Hepatocyte (in vitro differentiated cells): ENCODE measurements around the gene COL8A2.

Experiments used
- CTCF ChIP-seq: fragments of 200-600 bp; sonication (generic); IDR thresholded peaks from 2 replicates; pipeline ENCODE4 v1.5.1; 2016; ENCODE audit warnings: antibody characterized with exemption, mild to moderate bottlenecking; ENCODE audit not compliant: poor library complexity
- EZH2 ChIP-seq: fragments of 200-600 bp; sonication (generic); IDR thresholded peaks from 2 replicates; pipeline ENCODE4 v1.6.1; 2016; ENCODE audit warnings: antibody characterized with exemption, mild to moderate bottlenecking, borderline replicate concordance

DNA sequence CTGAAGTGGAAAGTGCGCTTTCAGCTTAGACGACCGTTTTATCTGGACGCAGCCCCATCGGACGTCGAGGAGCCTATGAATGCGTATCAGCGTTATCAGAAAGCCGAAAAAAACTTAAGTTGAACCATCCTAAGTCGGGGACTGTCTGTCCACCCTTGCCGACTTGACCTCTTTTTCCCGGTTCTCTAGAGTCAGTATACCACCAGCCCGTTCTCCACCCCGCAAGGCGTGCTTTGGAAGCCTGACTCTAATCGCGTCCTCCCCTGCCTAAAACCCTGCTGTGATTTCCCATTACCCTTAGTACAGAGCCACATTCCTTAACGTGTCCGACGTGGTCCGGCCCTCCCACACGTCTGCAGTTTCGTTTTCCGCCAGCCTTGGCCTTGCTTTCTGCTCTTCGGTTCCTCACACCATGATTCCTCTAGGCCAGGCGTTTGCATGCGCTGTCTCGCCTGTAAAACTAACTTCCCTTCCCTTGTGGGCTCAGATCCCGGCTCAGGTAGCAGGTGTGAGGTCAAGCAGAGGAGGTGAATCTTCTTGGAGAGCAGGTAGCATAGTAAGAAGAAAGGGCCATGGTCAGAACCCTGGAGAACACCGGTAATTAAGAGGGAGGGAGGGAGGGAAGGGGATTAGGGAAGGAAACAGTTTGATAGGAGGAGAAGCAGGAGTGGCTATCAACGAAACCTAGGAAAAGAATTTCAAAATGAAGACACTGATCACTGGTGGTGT lies 35.5 kb downstream of the COL8A2 start:
- TF ChIP-seq CTCF (no peak), EZH2 (no peak)
